CD4-positive, alpha-beta T cell treated with Interferon alpha-2 for 1 hour (primary cell): ENCODE results near the gene TIMP1.
A peak's percentile ranks its signal among the peaks of the same experiment; 100 is the strongest.

Experiments used
- DNase-seq, 2 donors: peaks; one replicate each; pipeline ENCODE4 v3.0.0-alpha.2; 2020 to 2022

The TIMP1 gene

DNA sequence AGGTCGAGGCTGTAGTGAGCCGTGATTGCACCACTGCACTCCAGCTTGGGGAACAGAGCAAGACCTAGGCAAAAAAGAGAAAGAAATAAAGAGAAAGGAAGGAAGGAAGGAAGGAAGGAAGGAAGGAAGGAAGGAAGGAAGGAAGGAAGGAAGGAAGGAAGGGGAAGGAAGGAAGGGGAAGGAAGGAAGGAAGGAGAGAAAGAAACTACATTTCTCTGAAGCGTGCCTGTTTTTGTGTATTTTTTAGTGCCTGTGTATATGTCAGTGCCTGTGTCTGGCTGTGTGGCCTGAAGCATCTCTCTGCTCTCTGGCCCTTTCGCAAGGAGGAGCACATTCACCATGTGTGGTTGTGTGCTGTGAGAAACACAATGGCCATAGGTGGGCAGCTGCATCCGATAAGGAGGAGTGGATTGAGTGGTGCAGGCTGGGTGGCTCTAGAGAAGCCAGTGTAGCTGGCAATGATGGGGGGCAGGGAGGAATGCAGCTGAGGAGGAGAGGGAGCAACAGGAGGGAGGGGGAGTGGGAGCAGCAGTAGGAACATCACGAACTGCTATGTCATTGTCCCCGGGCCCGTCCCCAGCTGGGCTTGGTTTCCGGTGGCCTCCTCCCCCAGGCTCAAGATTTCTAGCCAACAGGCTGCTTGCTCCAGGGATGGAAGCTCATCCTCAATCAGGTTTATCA, 26.0 kb downstream of the TIMP1 start:
- no peak for DNase-seq

DNA sequence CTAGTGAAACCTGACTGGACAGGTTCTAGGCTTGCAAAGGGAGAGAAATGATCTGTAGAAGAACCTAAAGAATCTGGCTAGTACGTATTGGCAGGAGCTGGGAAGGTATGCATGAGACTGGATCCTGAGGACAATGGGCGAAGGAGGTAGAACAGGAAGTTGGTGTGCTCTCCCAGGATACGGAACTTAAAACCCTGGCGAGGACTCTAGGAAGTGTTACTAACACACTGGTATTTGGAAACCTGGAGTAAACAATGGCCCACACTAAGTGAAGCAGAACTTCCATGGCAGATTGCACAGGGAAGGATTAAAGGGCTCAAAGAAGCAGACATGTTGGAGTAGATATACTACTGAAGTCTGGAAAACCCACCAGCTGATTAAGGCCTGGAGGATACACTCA, 28.3 kb downstream of the TIMP1 start:
- no peak for DNase-seq

DNA sequence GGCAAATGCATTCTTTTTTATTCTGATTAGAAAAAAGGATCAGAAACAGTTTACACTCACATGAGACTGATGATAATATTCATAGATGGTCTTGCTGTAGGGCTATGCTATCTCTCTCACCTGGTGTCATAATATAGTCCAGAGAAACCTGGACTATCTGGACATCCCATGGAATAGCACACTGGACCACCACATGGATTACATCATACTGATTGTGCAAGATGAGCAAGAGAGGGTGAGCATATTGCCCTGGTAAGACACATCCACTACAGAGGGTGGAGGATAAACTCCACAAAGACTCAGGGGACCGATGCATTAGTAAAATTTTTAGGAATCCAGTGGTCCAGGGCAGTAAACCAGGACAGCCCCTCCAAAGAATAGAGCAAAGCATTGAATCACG, 29.3 kb downstream of the TIMP1 start:
- DNase-seq = no peak

DNA sequence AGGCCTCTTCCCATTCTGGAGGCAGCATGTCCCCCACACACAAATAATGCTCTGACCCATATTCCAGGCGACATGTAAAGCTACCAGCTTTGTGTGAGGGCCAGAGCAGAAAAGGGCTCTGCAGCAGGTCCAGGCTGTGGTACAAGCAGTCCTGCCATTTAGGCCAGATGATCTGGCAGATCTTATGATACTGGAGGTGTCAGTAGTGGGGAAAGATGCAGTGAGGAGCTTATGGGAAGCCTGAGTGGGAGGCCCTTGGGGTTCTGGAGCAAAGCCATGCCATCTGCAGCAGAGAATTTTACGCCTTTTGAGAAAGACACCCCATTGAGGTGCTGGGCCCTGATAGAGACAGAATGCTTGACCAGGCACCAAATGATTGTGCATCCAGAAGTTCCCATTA, 29.7 kb downstream of the TIMP1 start:
- DNase-seq = no peak

DNA sequence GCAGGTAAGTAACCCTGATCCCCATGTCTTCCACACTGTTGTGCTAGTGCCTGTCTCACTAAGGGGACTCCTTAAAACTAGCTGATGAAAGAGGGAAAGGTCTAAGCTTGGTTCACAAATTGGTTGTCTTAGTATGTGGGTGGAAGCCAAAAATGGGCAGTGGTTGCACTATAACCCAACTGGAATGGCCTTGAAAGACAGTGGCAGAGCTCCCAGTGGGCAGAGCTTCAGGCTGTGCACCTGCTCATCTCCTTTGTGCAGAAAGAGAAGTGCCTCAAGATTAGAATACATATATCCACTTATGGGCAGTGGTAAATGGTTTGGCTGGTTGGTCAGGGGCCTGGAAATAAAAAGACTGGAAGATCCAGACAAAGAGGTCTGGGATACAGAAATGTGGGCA, 30.2 kb downstream of the TIMP1 start:
- no peak for DNase-seq

DNA sequence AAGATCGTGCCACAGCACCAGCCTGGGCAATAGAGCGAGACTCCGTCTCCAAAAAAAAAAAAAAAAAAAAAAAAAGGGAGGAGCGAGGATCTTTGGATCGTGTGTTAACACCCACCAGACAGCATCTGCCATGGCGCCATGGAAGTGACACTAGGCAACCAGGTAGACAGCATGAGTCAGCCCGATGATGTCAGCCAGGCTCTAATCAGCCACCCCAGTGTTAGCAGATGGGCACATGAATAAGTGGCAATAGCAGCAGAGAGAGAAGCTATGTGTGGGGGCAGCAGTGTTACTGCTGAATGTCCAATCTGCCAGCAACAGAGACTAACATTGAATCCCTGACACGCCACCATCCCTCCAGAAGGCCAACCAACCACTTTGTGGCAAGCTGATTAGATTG, 30.8 kb downstream of the TIMP1 start:
- no peak for DNase-seq

DNA sequence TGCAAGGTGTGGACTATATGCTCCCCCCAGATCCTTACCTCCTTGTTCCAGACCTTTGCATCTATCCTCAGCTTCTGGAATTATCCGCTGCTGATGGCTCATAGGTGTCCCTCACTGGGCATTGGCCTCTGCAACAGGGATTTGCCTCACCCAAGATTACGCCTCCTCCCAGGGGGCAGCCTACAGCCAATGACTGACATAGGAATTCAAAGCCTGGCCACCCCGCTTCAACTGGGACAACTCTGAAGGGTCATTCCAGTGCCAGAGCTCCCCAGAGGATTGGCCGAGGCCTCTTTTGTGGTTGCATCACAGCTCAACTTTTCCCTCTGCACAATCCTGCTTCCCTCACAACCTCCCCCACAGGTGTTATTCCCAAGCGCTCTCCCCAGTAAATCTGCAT, 32.4 kb downstream of the TIMP1 start:
- DNase-seq = no peak

DNA sequence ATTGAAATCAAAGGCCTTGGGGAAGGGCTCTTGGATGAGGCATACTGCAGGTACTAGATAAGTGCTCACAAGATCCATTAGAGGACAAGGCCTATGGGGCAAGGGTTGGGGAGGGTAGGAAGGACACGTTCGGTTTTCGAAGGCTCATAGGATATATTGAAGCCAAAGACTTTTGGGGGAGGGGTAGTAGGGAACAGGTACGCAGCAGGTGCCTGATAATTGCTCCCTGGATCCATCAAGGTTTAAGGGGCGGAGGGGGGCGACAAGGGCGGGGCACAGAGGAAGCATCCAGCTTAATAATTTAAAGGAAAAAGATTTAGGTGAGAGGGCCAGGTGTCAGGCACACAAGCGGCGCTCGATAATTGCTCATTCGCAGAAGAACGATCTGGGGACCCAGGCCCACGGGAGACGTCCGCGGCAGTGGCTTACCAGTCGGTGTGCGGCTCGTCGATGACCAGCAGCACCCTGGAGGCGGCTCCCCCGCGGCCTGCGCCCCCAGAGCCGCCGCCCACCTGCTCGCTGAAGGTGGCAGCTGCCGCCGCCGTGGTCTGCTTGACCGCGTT, 36.8 kb downstream of the TIMP1 start:
- DNase-seq = no peak

DNA sequence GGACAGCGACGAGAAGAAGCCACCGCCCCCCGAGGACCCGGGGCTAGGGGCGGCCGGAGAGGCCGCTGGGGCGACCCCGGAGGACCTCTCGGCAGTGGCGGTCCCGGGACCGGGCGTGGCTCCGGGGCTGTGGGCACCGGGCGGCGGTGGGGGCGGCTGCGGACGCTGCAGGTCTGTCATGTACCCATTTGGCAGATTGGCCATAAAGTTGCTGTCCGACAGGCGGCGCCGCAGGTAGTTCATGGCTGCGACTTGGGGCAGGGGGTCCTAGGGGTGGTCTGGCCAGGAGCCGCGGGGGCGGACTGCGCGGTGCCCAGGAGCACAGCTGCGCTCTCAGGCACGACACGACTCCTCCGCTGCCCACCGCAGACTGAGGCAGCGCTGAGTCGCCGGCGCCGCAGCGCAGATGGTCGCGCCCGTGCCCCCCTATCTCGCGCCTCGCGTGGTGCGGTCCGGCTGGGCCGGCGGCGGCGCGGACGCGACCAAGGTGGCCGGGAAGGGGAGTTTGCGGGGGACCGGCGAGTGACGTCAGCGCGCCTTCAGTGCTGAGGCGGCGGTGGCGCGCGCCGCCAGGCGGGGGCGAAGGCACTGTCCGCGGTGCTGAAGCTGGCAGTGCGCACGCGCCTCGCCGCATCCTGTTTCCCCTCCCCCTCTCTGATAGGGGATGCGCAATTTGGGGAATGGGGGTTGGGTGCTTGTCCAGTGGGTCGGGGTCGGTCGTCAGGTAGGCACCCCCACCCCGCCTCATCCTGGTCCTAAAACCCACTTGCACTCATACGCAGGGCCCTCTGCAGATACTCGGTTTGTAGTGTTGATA, 37.5 kb downstream of the TIMP1 start, which contains the start of gene SYN1:
SYN1 (minus strand) TSS at position 372 of the 817 bp plus-strand sequence; CDS start at position 243, 129 bp downstream.
- peak; percentile 84 to 87 for DNase-seq

DNA sequence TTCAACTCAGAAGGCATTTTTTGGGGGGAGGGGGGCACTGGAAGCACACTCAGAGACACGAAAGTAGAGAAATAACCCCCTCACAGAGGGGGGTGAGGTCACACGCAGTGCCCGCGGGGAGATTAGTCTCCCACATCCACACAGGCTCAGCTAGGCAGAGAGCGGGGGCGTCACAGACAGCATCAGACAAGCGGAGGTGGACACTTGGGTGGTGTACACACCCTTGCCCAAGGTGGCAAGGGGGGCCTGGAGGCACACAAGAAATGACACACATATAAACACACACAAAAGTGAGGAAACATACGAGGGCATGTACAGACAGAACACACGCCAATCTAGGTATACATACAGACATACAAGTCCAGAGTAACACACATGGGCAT, 38.1 kb downstream of the TIMP1 start:
- DNase-seq = no peak

DNA sequence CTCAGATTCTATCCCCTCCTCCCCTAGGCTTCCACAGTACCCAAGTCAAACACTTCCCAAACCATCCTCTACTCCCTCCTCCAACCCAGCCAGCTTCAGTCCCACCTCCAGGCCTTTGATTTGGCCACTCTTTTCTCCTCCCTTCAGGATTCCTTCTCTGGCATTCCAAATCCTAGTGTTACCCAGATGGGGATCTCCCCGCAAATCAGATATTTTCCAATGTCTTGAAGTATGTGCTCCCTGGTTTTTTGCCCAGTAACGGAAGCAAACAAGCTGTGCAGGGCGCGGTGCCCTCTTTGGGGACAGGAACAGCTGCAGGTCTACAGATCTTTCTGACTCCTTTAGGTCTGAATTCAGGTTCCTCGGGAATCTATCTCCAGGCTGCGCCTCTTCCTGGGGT, 39.6 kb downstream of the TIMP1 start:
- DNase-seq = no peak

DNA sequence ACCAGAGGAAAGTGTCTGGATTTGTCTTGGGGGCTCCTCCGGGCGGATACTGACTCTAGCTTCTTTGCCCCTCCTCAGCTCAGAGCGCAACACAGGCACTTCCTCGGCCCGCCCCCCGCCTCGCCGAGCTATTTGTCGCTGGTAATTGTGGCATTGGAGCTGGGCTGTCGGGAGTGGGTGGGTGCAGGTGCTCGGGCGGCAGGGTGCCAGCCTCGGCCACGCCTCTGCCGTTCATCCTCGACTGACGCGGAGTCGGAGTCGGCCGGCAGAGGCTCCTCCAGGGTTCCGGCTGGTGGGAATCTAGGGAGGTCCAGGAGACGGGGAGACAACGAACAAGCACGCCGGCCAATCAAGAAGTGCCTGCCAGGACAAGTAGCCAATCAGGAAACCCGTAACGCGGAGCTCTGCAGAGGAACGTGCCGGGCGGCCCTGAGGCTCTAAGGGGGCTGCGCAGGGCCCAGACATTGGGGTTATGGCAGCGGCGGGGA, 41.3 kb downstream of the TIMP1 start:
- peak; percentile 39 to 55 for DNase-seq

DNA sequence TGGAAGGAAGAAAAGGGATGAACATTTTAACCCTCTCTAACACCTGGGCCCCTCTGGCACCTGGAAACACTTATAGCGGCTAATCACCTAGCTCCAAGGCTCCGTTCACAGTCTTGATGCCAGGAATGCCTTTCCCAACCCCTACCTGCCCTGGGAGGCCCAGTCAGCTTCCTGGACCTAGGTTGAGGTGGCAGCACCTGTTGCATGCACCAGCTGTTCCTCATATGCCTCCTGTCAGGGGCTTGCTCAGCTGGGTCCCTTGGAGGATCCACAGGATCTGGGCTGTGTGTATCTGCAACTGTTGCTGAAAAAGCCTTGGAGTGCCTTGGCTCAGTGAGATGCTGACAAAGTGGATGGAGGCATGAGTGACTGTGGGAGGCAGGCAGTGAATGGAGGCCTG, 43.1 kb downstream of the TIMP1 start:
- no peak for DNase-seq

DNA sequence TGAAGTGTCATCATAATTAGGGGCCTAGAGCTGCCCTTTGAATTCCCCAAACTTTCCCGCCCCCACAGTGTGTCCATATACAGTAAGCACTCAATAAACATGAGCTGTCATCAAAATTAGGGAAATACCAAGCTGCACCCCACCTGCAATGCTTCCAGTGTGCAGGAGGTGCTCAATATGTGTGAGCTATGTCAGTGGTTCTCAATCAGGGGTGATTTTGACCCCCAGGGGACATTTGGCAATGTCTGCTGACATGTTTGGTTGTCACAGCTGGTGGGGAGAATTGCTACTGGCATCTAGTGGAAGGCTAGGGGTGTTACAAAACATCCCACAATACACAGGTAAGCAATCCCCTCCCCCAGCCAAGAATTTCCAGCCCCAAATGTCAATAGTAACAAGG, 46.7 kb downstream of the TIMP1 start:
- DNase-seq = peak in 1 of 2 donors; percentile 30

DNA sequence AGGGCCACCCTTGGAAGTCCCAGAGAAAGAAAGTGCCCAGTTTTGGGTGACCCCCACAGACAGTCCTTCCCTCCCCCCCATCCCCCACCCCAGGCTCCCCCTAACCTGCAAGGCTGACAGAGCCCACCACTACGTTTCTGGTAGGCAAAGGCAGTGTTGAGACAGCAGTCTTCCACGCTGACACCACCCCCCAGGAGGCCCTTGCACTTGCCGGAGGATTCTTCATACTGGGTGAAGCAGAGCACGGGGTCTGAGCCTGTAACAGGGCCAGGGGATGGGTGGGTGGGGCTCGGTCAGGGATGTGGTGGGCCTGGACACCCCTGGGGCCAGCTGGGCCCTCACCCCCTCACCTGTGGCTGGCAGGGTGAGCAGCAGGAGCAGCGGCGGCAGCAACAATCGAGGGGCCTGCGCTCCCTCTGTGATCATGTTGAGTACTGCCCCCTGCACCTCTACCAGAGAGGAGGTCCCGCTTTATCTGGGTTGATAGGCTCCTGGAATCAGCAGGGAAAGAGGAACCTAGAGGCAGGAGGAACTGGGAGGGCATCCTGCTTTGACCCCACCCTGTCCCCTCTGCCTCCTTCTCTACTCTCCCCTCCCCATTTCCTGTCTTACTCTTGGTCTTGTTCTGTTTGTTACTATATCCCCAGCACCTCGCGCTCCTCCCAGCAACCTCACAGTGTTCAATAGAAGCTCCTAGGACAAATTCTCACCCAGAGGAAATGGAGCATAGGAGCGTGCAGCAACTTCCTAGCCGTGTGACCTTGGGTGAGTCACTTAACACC, 47.4 kb downstream of the TIMP1 start, which contains the start of gene CFP:
CFP (minus strand) TSS at position 512 of the 782 bp plus-strand sequence; CDS start at position 426, 86 bp downstream.
- DNase-seq = no peak

DNA sequence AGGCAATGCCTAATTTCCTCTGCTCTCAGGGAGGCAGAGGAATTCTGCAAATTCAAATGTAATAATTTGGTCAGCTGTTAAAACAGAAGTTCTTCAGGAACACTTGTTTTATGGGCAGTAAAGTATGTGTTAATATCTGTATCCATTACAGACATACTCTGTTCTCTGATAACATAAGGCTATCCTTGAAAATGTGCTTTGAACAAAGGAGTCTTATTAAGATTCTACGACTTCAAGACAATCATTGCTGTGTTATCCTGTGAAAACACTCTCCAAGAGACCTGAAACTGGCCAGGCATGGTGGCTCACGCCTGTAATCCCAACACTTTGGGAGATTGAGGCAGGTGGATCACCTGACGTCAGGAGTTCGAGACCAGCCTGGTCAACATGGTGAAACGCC, 49.4 kb downstream of the TIMP1 start:
- no peak for DNase-seq

DNA sequence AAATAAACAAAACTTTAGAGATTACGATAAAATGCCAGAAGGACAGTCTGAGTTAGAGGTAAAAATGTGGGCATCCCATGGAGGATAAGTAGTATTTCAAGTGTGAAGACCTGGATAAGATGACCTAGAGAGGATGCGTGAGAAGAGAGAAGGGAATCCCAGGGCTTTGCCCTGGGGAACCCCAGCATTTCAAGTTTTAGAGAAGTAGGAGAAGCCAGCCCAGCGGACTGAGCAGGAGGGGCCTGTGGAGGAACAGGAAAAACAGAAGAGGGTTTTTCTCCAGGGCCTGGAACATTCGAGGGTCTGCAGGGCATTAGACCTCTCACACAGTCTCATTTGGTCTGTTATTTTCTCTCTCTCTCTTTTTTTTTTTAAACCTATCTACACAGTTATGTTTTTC, 50.4 kb downstream of the TIMP1 start:
- peak in 1 of 2 donors; percentile 38 for DNase-seq

DNA sequence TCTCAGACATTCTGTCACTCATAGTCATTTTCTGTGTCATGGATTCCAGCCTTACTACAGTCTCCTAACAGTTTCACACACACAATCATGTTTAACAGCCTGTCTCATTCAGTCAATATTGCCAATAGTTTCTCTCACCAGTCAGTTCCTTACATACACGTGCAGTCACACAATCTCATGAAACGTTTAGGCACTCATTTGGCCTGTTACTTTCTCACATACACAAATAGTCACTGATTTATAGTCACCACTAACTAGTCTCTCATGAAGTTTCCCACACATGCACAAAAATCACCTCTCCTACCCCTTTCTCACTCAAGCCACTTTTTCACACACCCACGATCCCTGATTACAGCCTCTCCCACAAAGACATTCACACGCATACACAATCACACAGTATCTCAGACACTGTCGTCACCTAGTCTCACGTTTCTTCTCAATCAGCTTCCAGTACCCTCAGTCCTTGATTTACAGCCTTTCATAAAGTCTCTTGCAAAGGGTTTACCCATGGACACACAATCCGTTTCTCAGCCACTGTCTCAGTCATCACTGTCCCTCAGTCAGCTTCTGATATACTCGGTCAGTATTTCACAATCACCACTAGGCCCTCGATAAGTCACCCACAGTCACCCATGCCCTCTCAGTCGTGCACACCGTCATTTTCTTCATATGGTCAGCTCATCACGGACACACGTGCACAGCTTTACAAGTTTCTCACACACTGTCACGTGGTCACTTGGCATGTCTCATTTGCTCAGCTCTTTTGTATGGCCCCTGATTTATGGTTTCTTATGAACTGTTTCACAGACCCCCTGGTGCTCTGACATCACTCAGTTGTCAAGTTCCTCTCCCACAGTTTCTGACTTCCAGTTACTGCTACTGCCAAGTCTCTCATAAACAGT, 51.7 kb downstream of the TIMP1 start:
- DNase-seq = peak in 1 of 2 donors; percentile 47

DNA sequence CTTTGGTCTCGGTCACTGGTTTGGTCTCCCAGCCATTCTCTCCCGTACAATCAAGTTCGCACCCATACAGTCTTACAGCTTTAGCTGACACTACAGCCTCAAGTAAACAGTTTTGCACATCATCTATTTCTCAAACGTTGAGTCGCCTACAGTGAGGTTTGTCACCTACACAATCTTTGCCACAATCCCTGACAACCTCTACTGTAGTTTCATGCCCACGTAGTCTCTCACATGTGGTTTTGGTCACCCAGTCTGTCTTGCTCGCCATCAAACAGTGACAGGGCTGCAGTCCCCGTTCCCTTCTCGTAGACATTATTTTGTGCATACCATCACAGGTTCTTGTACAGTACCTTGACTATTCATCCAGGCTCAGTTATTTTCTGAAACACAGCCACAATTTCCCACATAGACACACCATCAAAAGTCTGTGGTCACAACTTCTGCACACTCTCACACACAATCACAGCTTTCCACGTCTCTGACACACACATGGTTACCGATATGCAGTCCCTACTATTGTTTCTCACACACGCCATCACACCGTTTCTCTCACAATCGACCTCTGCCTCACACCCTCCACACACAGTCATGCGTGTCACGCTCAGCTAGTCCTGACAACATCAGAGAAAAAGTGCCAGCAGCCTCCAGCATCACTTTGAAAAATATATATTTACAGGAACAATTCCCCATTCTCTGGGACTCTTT, 52.8 kb downstream of the TIMP1 start:
- DNase-seq = peak in 1 of 2 donors; percentile 30
